RPMI7951 (cell line): ENCODE measurements around the gene KCNIP3. TPM values are rescaled to one million over a fixed set of nuclear protein-coding genes. Genes with fewer than 3 reads are reported as not detected.

Source experiments
- DNase-seq: peaks from one replicate; pipeline ENCODE4 v3.0.0-alpha.2; 2012; ENCODE audit warnings: low read depth
- total RNA-seq: library from RNA; depleted of rRNA; stranded (reverse); fragments of >200 nt; shearing (Covaris generic); gene quantifications from 2 replicates; pipeline ENCODE4 v1.2.3, GENCODE V29; 2014

KCNIP3 gene
- total RNA-seq, 1 experiment from 2014 or later: 4.1 TPM

DNA sequence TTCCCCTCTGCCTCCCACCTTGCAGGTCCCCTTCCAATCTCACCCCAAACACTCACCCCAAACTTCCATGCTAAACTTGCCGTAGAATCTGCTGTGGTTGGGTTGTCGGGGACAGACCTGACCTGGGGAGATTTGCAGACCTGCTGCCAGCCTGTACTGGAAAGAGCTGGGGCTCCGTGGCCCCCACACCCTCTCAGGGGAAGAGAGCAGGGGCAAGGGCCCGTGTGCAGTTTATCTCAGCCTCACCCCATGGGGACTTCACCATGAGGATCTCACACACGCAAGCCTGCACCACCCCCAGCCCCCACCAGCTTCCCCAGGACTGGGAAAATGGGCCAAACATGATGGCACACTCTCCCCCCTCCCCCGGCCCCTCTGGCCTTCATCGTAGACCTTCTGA lies 30.7 kb downstream of the KCNIP3 start:
- DNase-seq: no peak

DNA sequence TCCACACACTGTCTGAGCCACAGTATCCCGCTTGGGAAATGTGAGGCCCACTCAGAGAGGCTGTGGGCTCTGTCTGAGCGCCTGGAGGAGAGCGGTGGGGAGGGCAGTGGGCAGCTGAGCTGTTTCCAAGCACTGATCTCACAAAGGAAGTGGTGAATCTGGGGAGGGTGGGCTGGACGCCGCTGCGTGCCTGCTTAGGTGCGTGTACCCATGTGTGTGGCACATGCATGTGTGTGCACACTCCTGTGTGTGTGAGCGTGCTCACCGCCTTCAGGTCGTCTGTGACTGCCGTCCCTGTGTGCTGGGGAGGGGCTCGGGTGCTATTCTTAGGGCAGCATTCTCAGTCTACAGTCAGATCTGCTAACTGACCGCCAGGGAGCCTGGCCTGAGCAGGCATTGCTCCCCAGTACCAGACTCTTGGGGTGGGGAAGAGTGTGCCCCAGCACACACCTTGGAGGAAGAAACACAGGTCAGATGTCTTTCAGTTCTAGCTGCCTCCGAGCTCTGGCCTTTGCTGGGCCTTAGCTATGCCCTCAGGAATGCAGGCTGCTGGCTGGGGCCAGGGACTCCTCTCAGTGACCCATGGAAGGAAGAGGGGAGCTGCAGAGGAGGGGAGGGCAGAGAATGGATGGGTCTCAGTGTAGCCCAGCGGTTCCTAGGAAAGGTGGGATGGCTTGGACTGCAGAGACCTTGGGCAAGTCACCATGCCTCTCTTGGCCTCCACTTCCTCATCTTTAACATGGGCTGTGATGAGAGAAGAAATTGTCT lies 31.4 kb downstream of the KCNIP3 start:
- no peak for DNase-seq

DNA sequence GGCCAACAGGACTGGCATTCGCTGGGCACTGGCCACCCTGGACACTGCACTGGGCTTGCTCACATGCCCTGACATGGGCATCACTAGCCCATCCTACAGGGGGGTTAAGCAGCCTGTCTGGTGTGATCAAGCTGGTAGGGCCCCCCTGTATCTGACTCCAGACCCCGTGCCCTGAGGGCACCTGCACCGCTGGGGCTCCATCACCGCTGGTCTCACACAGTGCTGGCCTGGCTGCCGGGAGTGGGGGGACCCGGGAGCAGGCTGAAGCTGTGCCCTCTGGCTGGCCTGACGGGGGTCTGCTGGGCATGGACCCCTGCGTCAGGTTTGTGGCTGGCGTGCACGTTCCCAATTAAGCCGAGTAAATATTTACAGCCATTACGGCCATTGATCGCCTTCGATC lies 32.3 kb downstream of the KCNIP3 start:
- no peak for DNase-seq

DNA sequence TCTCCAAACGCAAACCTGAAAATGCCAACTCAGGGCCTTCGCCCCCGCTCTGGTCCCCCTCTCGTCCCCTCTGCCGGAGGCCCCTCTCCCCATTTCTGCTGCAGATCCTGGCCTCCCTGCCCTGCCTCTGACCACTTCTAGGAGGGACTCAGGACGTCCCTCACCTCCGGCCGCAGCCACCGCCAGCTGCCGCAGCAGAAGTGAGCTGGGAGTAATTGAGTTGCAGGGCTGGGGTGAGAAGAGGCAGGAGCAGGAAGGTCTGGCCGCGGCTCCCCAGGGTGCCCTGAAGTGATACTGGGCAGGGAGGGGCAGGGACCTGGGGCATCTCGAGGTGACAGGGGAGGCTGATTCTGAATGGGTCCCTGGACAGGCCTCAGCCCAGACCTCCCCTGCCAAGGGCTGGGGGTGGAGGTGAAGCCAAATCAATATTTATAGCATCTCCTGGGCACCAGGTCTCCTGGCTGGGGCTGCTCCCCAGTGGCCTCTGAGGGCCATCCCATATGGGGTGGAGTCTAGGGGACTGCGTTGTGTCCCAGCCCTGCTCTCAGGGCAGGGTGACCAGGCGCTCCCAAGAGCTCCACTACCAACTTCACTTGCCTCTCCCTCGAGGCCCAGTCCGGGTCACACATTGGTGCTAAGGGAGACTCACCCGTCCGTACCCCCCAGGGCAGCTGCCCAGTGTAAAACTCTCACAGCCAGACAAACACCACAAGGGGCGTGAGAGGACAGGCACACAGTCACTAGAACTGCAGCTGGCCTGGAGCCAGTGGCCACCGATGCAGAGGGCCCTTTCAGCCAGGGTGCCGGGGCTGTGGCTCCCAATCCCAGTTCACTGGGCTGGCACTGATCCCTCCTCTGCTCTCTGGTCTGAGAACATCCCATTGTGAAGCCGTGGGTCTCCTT lies 33.0 kb downstream of the KCNIP3 start:
- peak; percentile 53 for DNase-seq

DNA sequence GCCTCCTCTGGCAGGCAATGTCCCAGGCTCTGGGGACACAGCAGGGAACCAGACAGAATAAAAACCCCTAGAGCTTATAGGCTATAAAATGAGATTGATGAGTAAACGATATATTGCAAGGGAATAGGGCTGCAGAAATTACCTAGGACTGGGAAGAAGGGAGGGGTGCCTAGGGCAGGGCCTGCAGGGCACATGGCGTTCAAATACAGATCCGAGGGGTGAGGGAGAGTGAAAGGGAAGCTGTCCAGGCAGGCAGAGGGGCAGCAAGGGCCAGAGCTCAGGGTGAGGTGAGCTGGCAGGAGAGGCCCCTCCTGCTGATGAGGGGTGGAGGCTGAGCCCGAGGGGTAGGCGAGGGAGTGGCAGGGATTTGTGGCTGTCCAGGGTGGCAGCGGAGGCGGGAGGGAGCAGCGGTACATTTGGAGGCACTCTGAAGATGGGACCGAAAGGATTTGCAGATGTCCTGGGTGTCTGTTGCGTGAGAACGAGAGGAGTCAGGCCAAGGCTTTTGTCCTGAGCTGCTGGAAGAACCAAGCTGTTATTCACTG lies 33.7 kb downstream of the KCNIP3 start:
- DNase-seq: no peak

DNA sequence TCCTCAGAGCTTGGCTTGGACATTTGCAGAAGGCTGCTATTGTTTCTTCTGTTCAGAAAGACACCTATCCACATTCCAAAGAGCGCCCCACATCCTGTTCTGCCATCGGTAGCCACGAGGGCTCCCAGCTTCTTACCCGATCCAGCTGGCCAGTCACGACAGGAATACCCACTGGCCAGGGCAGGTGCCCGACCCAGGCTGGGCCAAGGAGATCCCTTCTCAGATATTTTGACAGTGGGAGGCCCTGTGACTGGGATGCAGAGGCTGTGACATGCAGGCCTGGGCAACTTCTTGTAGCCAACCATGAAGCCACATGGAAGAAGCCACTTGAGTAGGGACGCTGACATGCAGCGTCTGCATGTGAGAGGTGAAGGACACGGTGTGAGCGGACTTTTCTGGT lies 34.5 kb downstream of the KCNIP3 start:
- no peak for DNase-seq

DNA sequence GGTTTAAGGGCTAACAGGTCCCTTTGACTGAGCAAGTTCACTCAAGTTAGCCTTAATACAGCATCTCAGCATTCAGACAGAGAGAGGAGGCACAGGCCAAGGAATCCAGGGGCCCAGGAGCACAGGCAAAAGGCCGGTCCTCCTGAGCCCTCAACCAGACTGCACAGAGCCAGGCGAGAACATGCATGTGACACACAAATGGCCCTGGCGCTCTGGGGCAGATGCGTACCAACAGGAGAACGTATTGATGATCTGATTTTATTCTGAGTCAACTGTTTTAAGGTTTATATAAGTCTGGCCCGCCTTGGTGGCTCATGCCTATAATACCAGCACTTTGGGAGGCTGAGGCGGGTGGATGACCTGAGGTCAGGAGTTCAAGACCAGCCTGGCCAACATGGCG lies 34.9 kb downstream of the KCNIP3 start:
- DNase-seq: no peak

DNA sequence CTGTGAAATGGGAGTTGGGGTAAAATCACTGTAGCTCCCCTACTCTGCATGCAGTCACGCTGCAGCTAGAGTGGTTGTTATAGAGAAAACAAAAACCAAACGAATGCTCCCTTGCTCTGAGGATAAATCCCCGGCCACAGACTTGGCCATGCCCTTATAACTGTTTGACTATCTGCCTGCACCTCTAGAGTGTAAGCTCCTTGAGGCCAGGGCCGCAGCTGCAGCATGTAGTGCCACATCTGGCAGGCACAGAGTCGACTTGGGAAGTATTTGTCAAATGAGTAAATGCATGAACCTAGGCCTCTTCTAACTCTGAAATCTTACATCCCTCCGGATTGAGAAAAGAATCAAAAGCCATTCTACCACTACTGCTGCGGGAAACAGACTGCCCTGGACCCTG lies 35.9 kb downstream of the KCNIP3 start:
- no peak for DNase-seq

DNA sequence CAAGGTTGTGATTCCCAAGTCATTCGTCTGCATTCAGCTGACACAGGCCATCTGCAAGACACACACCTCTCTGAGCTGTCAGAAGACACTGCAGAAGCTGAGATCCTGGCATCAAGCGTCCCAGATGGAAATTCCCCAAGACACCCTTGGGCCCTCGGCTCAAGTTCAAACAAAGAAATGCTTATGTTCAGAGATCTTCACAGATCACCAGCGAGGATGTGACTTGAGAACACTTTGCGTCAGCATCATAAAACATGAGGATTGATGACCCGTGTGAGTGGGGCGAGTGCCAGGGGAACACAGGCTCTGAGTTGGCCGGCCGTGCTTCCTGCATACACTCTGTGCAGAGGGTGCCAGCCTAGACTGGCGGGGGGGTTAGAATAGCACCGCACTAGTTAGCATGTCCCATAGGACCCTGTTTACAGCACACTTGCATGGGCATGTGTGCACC lies 36.8 kb downstream of the KCNIP3 start:
- DNase-seq: peak; percentile 100

DNA sequence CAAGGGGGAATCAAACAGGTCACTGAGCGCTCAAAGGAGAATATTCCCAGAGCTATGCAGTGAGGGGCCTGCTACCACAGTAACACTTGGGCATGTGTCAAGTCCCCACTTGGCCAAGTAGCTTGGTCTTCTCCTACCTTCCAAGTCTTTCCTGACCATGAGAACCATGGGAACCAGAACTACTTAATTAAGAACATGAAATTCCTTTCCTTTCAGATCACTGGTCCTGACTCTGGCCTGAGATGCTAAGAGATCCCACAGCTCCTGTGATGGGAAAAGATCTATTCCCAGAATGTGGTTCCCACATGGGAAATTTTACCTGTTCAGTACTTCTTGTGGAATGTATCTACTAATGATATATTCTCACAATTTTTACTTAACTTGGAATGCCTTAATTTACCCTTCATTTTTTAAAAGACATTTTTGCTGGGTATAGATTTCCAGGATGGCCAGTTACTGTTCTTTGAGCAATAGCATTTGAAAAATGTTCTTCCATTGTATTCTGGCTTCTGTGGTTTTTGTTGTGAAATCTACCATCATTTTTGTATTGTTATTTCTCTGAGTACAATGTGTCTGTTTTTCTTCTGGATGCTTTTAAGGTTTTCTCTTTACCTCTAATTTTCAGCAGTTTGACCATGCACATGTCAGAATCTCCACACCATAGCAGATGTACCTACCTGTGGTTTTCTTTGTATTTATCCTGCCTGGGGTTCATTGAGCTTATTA lies 37.9 kb downstream of the KCNIP3 start:
- DNase-seq: peak; percentile 63

DNA sequence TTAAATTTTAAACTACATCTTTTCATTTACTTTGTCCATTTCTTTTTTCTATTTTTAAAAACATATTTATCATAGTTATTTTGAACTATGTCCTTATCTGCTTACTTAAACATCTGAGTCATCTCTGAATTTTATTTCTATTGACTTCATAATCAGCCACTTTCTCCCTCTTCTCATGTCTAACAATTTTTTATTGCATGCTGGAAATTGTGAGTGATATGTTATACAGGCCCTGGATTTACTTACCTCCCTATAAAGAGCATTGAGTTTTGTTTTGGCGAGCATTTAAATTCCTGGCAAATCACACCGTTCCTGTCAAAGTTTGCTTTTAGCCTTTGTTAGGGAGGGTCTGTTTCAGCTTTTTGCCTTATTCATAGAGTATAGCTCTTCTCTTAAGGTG lies 39.3 kb downstream of the KCNIP3 start:
- no peak for DNase-seq

DNA sequence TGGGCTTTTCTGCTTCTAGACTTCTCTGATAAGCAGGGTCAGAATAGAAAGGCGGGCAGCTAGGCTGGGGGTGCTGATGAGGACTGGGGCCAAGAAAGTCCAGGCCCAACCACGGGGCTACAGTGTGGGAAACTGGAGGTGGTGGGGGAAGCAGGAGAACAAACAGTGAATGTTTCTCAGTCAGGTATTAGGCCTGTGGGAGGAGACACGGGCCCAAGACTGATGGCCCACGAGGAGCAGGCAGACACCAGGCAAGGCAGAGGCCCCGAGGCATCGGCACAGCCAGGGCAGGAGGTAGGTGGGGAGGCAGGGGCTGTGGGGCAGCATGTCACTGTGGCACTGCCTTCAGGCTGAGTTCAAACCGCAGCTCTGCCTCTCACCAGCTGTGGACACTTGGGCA lies 40.7 kb downstream of the KCNIP3 start:
- DNase-seq: no peak

DNA sequence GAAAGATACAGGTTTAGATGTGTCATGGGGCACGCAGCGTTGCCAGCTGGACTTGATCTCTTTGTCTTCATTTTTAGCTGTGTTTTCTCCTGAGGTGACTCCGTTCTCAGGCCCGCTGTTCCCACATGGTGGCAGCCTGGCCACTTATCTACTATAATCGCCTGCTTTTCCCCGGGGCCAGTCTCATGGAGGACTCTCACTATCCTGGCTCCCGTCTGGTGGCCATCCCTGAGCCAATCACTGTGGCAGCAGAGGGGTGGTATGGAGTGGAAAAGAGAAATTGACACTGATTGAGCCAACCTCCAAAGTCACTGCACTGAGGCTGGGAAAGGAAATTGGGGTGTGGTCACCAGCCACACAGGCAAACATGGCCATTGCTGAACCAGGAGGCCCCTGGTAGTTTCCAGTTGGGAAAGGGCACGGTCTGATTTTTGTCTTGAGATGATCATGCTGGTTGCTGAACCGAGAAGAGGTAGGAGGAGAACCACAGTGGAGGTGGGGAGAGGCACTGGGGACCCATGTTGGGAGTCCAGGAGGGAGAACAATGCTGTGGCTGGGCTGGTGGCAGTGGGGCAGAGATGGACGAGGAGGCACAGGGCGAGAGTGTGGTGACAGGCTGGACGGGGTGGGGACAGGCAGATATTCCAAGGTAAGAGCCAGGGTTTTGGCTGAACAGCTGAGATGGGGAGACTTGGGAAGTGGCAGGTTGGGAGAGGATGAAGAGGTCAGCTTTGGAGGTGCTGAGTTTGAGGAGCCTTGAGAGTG lies 45.6 kb downstream of the KCNIP3 start:
- DNase-seq: no peak

DNA sequence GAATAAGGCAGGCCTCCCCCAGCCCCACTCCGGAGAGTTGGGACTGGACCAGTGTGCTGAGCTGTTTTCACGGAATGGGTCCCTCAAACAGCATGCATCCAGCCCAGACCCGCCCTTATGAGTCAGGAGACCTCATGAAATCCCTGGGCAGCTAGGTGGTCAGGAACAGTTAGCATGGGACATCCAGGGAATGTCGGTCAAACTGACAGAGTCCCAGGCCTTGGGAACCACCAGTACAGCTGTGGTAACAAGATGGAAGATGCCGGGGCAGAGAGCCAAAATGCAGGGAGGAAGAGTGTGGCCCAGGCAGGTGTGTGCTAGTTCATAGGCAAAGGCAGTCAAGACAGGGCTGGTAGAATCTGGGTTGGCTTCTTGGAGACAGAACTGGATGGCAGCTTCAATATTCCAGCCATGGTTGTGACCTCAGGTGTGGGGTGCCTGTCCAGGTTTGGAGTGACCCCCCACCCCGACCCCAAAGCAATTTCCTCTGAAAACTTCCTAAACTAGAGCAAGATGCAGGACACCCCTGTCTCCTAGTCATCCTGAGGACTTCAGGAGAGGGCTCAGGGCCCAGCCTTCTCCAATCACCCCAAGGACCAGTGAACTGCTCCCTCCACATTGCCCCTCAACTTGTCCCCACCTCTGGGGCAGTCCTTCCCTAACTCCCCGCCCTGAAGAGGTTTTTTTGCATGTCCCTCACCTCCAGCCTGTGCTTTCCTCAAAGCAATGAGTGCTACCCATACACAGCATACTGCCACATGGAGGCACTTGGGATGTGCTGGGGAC lies 46.5 kb downstream of the KCNIP3 start:
- no peak for DNase-seq

DNA sequence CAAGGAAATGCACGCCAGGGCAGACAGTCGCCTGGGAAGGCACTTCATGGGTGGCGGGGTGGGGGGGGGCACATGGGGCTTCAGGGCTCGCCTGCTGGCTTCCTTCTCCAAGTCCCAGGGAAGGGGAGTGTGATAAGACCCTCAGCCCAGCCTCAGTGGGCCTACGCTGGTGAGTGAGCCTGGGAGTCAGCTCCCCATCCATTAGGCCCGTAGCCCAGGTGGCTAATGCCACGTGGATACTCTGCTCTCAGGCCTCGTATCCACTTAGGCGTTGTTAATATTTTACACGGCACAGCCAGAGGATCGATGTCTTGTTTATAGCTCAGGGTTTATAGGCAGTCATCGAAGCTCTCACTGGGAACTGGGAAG lies 47.1 kb downstream of the KCNIP3 start:
- no peak for DNase-seq

DNA sequence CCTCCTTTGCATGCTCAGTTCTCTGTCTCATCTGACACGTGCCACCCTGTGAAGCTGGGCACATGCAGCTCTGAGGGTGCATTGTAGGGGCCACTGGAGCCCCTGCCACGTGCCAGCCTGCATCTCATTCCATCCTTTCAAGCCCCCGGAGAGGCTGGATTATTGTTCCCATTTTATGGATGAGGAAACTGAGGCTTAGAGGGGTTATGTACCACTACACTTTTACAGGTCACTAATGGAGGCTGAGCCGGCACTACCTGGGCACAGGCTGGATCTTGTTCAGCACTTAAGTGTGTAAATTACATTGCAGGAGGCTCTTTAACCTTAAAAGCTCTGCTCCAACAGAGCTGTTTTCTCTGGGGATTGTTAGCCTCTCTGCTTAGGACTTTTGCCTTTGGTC lies 47.5 kb downstream of the KCNIP3 start:
- no peak for DNase-seq

DNA sequence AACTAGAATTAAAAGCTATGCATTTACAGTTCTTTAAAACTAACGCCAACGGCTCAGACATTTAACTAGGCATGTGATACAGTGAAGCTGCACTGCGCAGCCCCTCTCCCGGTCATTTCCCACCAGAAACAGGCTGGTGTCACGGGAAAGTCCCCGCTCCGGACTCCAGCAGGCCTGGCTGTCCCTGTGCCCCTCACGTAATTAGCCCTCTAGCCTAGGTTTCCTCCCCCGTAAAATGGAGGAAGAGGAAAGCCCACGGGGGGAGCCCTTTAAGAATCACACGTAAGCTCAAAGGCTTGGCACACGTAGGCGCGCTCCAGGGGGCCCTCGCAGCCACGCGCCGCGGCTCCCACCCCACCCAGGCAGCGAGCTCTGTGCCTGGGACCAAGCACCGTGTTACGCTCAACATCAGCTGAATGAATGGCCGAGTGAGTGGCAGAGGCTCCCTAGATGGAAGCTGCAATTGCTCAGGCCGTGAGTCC lies 48.0 kb downstream of the KCNIP3 start:
- DNase-seq: no peak

DNA sequence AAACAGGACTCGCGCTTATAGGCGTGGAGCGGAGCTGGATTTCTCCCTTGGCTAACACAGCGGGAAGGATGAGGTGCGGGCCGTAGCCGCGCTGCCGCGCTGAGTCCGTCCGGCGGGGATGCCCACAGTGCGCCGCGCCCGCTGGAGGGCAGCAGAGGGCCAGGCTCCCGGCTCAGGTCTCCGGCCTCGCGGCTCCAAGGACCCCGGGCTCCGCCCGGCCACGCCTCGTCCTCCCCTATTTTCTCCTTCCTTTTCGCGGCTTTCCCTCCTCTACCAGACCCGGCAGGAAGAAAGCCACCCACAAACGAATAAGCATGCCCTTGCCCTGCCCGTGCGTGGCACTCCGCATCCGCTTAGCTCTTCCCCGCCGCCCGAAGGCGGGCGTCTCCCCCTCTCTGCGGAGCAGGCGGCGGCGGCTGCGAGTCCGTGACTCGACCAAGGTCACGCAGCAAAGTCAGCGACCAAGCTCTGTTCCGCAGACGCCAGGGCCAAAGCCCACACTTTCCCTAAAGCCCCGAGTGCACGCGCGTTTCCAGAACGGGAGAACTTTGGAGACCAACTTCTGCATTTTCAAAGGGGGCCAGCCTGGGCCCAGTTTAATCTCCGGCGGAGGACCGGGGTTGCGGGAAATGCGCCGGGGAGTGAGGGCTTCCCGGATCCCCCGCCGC lies 48.5 kb downstream of the KCNIP3 start:
- DNase-seq: peak; percentile 88

DNA sequence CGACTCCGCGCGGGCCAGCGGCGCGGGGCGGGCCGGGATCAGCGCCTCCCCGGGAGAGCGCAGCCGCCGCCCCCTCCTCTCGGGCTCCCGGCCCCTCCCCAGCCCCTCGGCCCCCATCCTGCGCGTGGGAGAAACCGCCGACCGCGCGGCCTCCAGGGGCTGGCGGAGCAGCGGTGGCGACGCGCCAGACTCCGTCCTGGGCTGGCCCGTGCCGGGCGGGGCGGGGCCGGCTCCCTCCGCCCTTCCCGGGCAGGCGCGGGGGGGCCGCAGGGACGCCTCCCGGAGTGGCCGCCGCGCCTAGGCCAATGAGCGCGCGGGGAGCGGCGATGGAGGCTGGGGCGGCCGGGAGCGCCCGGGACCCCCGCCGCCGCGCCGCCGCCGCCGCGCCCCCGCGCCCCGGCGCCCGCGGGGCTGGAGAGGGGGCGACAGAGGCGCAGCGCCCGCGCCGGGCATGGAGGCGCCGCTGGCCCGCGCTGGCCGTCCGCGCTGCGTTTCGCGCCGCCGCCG lies 49.1 kb downstream of the KCNIP3 start:
- peak; percentile 84 for DNase-seq
